Posterior cingulate gyrus (tissue), 11 donors: ENCODE data around the gene SPSB2.
"Not testable (repeated sequence)": the region's sequence is repeated elsewhere in the genome, so short reads cannot be mapped to it uniquely, and the experiment has no call there.

ENCODE experiments used
- DNase-seq, 10 donors: peaks; one replicate each; pipeline versions ENCODE4 v3.0.0 to v3.0.0-alpha.2; 2020 to 2021; ENCODE audit warnings: mixed read lengths in 3 of 10
- intact Hi-C: fragments of 100-400 bp; cut with DNase I; formaldehyde crosslinking; loops from one replicate; pipeline ENCODE4 v1.15.1; 2023

Gene SPSB2

GRCh38 chr12:6873094-6874014 is at the start of gene SPSB2:
Gene SPSB2, minus strand, starts transcription at chr12:6873303. Its CDS starts 402 bp downstream, at chr12:6872901.
- peak; percentile 88 to 99 (median 94) for DNase-seq
- intact Hi-C loops, result loop anchor here (1.0 kb wide), 1 partner anchor 18 kb away; no protein-coding TSS in a partner anchor

GRCh38 chr12:6921996-6922946 is 49.2 kb upstream of the SPSB2 start:
- DNase-seq, result peak in 3 of 10 donors; percentile 32 to 59 (median 56)
- intact Hi-C loops, result no loop called here

- intact Hi-C loops, result no loop called here
- DNase-seq, result peak in 2 of 10 donors; percentile 15 to 24
Observed at GRCh38 chr12:6921539-6921938, 48.4 kb upstream of the SPSB2 start.

- intact Hi-C loops, result no loop called here
- DNase-seq, result peak in 1 of 10 donors; percentile 70
Observed at GRCh38 chr12:6919588-6919987, 46.5 kb upstream of the SPSB2 start.

- intact Hi-C loops, result no loop called here
- peak in 1 of 10 donors; percentile 71 for DNase-seq
Observed at GRCh38 chr12:6917491-6918231, 44.6 kb upstream of the SPSB2 start.

GRCh38 chr12:6916426-6917200 is 43.5 kb upstream of the SPSB2 start:
- DNase-seq, result peak in 2 of 10 donors; percentile 31 to 59
- intact Hi-C loops, result no loop called here

- peak in 2 of 10 donors; percentile 39 to 70 for DNase-seq
- intact Hi-C loops, result no loop called here
Observed at GRCh38 chr12:6915789-6916285, 42.7 kb upstream of the SPSB2 start.

GRCh38 chr12:6914947-6915788 is 42.1 kb upstream of the SPSB2 start:
- intact Hi-C loops, result no loop called here
- peak in 2 of 10 donors; percentile 76 to 84 for DNase-seq

- intact Hi-C loops, result no loop called here
- DNase-seq, result peak; percentile 76 to 98 (median 89)
Observed at GRCh38 chr12:6914246-6914946, 41.3 kb upstream of the SPSB2 start, which contains the start of gene ENO2. Gene ENO2, plus strand, starts transcription at chr12:6914580. Its CDS starts 1,253 bp downstream, at chr12:6915833.

- intact Hi-C loops, result no loop called here
- DNase-seq, result peak in 1 of 10 donors; percentile 73
Observed at GRCh38 chr12:6912164-6912935, 39.2 kb upstream of the SPSB2 start.

GRCh38 chr12:6909421-6910145 is 36.5 kb upstream of the SPSB2 start:
- DNase-seq, result peak in 1 of 10 donors; percentile 22
- intact Hi-C loops, result no loop called here

- DNase-seq, result peak in 1 of 10 donors; percentile 38
- intact Hi-C loops, result not testable (repeated sequence)
Observed at GRCh38 chr12:6908141-6908540, 35.0 kb upstream of the SPSB2 start.

GRCh38 chr12:6905414-6906040 is 32.4 kb upstream of the SPSB2 start:
- peak in 1 of 10 donors; percentile 8 for DNase-seq
- intact Hi-C loops, result loop anchor here (2.0 kb wide), 1 partner anchor 39 kb away; the partner anchor contains the start of gene TPI1

GRCh38 chr12:6904280-6905276 is 31.5 kb upstream of the SPSB2 start, which contains the start of gene LRRC23:
Gene LRRC23, plus strand, starts transcription at chr12:6904822. Its CDS starts 812 bp downstream, at chr12:6905634.
- DNase-seq, result peak; percentile 98 to 100 (median 99)
- intact Hi-C loops, result loop anchor here (2.0 kb wide), 1 partner anchor 38 kb away; the partner anchor contains the start of gene TPI1
